T-helper 22 cell (primary cell): ENCODE measurements around the gene ZNF79.

Experiments
- DNase-seq: peaks from one replicate; pipeline ENCODE4 v3.0.0-alpha.2; 2020; ENCODE audit warnings: low read depth

ZNF79 gene

GRCh38 chr9:127398275-127398647 is 25.9 kb upstream of the ZNF79 start:
- no peak for DNase-seq

- no peak for DNase-seq
Measured at GRCh38 chr9:127398715-127399400, 25.3 kb upstream of the ZNF79 start.

- DNase-seq, result no peak
Measured at GRCh38 chr9:127399736-127400269, 24.4 kb upstream of the ZNF79 start.

GRCh38 chr9:127402401-127403090 is 21.6 kb upstream of the ZNF79 start:
- no peak for DNase-seq

- no peak for DNase-seq
Measured at GRCh38 chr9:127403507-127404192, 20.5 kb upstream of the ZNF79 start.

GRCh38 chr9:127404631-127405030 is 19.6 kb upstream of the ZNF79 start:
- no peak for DNase-seq

- no peak for DNase-seq
Measured at GRCh38 chr9:127405344-127406125, 18.6 kb upstream of the ZNF79 start.

GRCh38 chr9:127406799-127407491 is 17.2 kb upstream of the ZNF79 start:
- no peak for DNase-seq

GRCh38 chr9:127407492-127407843 is 16.7 kb upstream of the ZNF79 start:
- DNase-seq, result no peak

- no peak for DNase-seq
Measured at GRCh38 chr9:127411122-127411521, 13.1 kb upstream of the ZNF79 start.

GRCh38 chr9:127415141-127415540 is 9.0 kb upstream of the ZNF79 start:
- DNase-seq, result no peak

GRCh38 chr9:127415657-127416056 is 8.5 kb upstream of the ZNF79 start:
- DNase-seq, result no peak

GRCh38 chr9:127417131-127418036 is 6.8 kb upstream of the ZNF79 start:
- no peak for DNase-seq

- DNase-seq, result no peak
Measured at GRCh38 chr9:127418037-127418471, 6.1 kb upstream of the ZNF79 start.

GRCh38 chr9:127419348-127419747 is 4.8 kb upstream of the ZNF79 start:
- DNase-seq, result no peak

GRCh38 chr9:127421057-127421456 is 3.1 kb upstream of the ZNF79 start:
- no peak for DNase-seq

- no peak for DNase-seq
Measured at GRCh38 chr9:127422133-127422782, 1.9 kb upstream of the ZNF79 start.

- no peak for DNase-seq
Measured at GRCh38 chr9:127422787-127423186, 1.4 kb upstream of the ZNF79 start.

GRCh38 chr9:127423476-127423933 is 677 bp upstream of the ZNF79 start:
- no peak for DNase-seq

- no peak for DNase-seq
Measured at GRCh38 chr9:127424676-127424999, 456 bp downstream of the ZNF79 start.
